Measurements from ENCODE around the gene SLC25A21.

The SLC25A21 gene

GRCh38 chr14:37051153-37051552 is 121.3 kb downstream of the SLC25A21 start:
- no peak overlapping the region for H3K4me3 ChIP-seq (ENCODE audit: low read depth, low read length)
- ChIA-PET CTCF (no interaction called here), POLR2A (no interaction called here)
- no peak for TF ChIP-seq CTCF (IDR thresholded peaks at IDR 0.05; ENCODE audit: insufficient read depth, low read length, missing control alignments)
- DNase-seq (ENCODE audit: low read depth, low spot score), result no peak

GRCh38 chr14:37048666-37049071 is 123.7 kb downstream of the SLC25A21 start:
- TF ChIP-seq CTCF (IDR thresholded peaks at IDR 0.05; ENCODE audit: insufficient read depth, low read length, missing control alignments), result no peak
- no peak for DNase-seq (ENCODE audit: low read depth, low spot score)
- ChIA-PET POLR2A (no interaction called here), CTCF (interaction anchor here (1.2 to 1.7 kb wide), 2 partner anchors 13 to 101 kb away, joined by 4 to 5 read pairs; no protein-coding TSS in a partner anchor)
- H3K4me3 ChIP-seq (ENCODE audit: low read depth, low read length), result no peak overlapping the region

- TF ChIP-seq CTCF (IDR thresholded peaks at IDR 0.05; ENCODE audit: insufficient read depth, low read length, missing control alignments), result no peak
- no peak overlapping the region for H3K4me3 ChIP-seq (ENCODE audit: low read depth, low read length)
- ChIA-PET CTCF (interaction anchor here (1.2 to 1.7 kb wide), 2 partner anchors 13 to 101 kb away, joined by 4 to 5 read pairs; no protein-coding TSS in a partner anchor), POLR2A (no interaction called here)
- DNase-seq (ENCODE audit: low read depth, low spot score), result no peak
Observed at GRCh38 chr14:37047996-37048395, 124.4 kb downstream of the SLC25A21 start.

GRCh38 chr14:37047226-37047625 is 125.2 kb downstream of the SLC25A21 start:
- CTCF ChIA-PET, result no interaction called here
- no peak overlapping the region for H3K4me3 ChIP-seq (ENCODE audit: low read depth, low read length)
- TF ChIP-seq CTCF (IDR thresholded peaks at IDR 0.05; ENCODE audit: insufficient read depth, low read length, missing control alignments), result no peak
- no peak for DNase-seq (ENCODE audit: low read depth, low spot score)
- POLR2A ChIA-PET, result no interaction called here

GRCh38 chr14:37046815-37047214 is 125.6 kb downstream of the SLC25A21 start:
- TF ChIP-seq CTCF (IDR thresholded peaks at IDR 0.05; ENCODE audit: insufficient read depth, low read length, missing control alignments), result no peak
- H3K4me3 ChIP-seq (ENCODE audit: low read depth, low read length), result no peak overlapping the region
- ChIA-PET POLR2A (no interaction called here), CTCF (no interaction called here)
- DNase-seq (ENCODE audit: low read depth, low spot score), result no peak

- H3K4me3 ChIP-seq (ENCODE audit: low read depth, low read length), result no peak overlapping the region
Observed at GRCh38 chr14:37045340-37046061, 126.9 kb downstream of the SLC25A21 start.

More at GRCh38 chr14:37045340-37046061, 126.9 kb downstream of the SLC25A21 start:
- TF ChIP-seq CTCF (IDR thresholded peaks at IDR 0.05; ENCODE audit: insufficient read depth, low read length, missing control alignments), result no peak
- DNase-seq (ENCODE audit: low read depth, low spot score), result no peak
- ChIA-PET CTCF (no interaction called here), POLR2A (no interaction called here)
